GM12891 (cell line): ENCODE measurements around the gene S100A9.

ENCODE experiments used
- POLR2A ChIP-seq: IDR thresholded peaks from 2 replicates; pipeline ENCODE4 v1.6.1; 2011; ENCODE audit warnings: low read depth, low read length, control low read depth
- POLR2AphosphoS5 ChIP-seq: IDR thresholded peaks from 2 replicates; pipeline ENCODE4 v1.6.1; 2011; ENCODE audit warnings: low read depth, low read length, control low read depth
- POU2F2 ChIP-seq: IDR thresholded peaks from 2 replicates; pipeline ENCODE4 v1.6.1; 2011; ENCODE audit warnings: low read depth, mild to moderate bottlenecking, control low read depth, low read length, moderate library complexity
- SPI1 ChIP-seq: IDR thresholded peaks from 2 replicates; pipeline ENCODE4 v1.6.1; 2011; ENCODE audit warnings: low read depth, low read length, control low read depth
- TAF1 ChIP-seq: IDR thresholded peaks from 2 replicates; pipeline ENCODE4 v1.6.1; 2011; ENCODE audit warnings: low read depth, low read length, control low read depth

DNA sequence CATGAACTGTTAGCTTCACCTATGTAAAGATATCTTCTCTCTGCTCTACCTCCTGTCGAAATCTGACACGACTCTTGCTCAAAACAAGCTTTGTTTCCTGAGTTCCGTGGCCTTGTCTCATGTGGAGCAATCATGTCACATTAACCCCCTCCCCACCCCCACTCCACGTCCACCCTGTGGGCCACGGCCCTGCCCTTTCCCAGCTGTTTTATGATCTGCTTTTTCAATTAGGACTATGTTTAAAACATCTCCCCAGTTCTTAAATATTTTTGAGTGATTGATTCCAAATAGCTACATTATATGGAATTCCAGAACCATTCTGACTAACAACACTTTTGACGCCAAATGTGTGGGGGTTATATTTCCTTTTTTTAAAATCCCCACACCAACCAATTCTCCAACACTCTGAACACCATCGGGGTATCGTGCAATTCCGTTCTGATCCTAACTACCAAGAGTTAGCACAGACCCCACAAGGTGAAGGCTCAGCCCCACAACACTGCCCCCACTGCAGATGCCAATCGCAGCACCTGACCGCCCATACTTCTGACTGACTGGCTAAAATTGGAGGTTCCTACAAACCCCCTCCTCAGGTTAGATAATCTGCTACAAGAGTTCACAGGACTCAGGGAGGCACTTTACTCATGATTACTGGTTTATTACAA lies 45.9 kb downstream of the S100A9 start:
- TF ChIP-seq POLR2A (no peak), POLR2AphosphoS5 (no peak), SPI1 (no peak), TAF1 (no peak), POU2F2 (no peak)
